ENCODE results near the gene ICE2.

ICE2 gene

DNA sequence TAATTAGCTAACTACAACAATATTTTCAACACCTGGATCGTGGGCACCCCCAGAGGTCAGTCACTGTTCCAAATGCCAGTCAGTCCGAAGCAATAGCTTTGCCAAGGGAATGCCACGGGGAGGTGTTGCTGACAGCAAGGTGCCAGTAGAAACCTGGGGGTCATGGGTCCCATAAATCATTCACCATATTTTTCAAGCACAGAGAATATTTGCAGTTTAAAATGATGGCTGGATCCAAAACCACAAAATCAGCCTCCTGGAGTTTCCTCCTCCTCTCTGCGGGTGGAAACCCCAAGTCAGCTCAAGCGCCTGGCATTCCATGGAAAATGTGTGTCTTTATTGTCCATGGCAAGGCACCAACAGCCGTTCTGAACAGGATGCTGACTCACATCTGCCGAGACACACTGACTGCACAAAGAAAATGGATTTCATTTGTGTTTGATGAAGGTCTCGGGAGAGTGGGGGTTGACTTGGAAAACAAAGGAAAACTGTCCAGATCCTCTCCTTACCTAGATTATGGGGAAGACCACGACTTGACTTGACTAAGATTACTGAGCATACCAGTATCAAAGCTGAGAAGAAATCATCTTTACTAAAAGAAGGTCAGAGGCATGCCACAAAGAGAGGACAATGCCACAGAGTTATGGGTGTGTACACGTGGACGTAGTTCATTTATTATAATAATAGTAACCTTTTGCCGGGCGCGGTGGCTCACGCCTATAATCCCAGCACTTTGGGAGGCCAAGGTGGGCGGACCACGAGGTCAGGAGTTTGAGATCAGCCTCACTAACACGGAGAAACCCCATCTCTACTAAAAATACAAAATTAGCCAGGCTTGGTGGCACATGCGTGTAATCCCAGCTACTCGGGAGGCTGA lies 107.5 kb downstream of the ICE2 start:
- DNase-seq (ENCODE audit: low read depth in 3 of 3) = peak in 1 of 3 experiments; percentile 10

DNA sequence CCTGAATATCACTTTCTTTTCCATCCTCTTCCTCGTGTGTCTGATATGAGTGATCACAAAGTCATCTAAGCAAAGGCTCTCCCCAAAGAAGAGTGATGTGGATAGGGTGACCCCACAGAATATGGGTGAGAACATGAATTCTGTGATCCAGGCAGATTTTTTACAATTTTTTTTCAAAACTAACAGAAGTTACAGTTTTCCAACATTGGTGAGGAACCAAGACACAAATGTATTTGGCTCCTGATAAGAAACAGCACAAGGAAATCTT lies 108.1 kb downstream of the ICE2 start:
- no peak for DNase-seq (ENCODE audit: low read depth in 3 of 3)

DNA sequence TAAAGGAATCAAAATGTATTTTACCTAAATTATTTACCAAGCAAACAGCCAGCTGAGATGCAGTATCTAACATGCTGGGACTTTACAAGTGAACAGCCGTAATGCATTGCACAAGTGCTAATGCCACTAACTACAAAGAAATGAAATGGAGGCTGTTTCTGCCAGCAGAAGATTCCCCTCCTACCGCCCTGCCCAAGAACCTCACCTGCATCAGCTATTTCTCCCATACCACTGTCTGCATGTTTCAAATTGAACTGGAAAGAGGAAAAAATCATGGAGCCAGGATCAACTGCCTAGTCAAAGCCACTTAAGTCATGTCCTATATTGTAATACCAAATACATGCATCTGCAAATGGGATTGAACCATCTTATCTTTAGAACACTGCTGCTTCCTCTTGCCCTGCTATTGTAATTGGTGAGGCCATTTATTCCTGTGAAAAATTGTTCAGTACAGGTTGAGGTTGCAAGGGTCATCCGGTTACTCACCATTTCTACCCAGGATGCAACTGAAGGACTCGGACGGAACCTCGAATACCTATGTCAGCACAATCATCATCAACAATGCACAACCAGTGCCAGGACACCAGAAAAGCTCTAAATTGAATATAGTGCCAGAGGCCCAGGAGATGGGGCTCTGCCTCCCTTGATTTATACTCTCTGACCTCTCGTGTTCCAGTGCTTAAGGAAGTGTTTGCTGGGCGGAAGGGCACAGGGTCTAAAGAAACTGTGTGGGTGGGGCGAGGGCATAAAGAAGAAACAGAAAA lies 108.7 kb downstream of the ICE2 start:
- DNase-seq (ENCODE audit: low read depth in 3 of 3) = no peak

DNA sequence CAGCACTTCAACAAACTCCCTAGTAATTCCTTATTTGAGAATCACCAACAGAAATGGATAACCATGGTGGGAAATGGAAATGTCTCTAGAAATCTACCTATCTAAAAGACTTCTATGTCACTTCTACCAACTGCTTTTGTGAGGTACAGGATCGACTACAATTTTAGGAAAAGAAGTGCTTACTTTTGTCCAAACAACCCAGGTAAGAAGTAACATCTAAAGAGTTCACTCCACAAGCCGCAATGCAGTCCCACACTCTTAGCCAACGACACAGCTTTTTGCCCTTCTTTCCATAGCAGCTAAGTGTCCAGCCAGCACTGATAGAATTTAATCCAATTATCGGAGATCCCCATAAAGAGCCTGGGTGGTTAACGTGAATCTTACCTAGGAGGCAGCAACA lies 109.2 kb downstream of the ICE2 start:
- DNase-seq (ENCODE audit: low read depth in 3 of 3) = no peak
